GM12878 (cell line): Measurements from ENCODE around the gene LRP1. TPM values are rescaled to one million over a fixed set of nuclear protein-coding genes. Genes with fewer than 3 reads are reported as not detected.

ENCODE experiments used
- ATAC-seq: fragments of 200-7000 bp; cut with Tn5 transposase; 3 replicates; pipeline ENCODE4 v1.9.1; 2020; ENCODE audit warnings: mild to moderate bottlenecking, moderate library complexity
- BruUV-seq: library from RNA; stranded (reverse); fragments of 400-500 nt; replicated peaks from 2 replicates; lab custom pipeline; 2021; lab: Mats Ljungman, UMichigan
- CTCF ChIA-PET: fragments of 300-600 bp; sonication (Branson Sonifier 250); formaldehyde crosslinking; extraction: SDS; loops from one replicate; lab custom pipeline; 2021; ENCODE audit warnings: inconsistent platforms; lab: Yijun Ruan, JAX
- POLR2A ChIA-PET: fragments of 350-600 bp; formaldehyde crosslinking; extraction: SDS; loops from one replicate; lab custom pipeline; 2021; ENCODE audit warnings: inconsistent platforms; lab: Charles Lee
- RAD21 ChIA-PET: fragments of 300-600 bp; sonication (Branson Sonifier 250); formaldehyde crosslinking; loops from one replicate; lab custom pipeline; 2023; ENCODE audit warnings: antibody characterized with exemption; ENCODE audit not compliant: unreplicated experiment; lab: Charles Lee
- SMC1A ChIA-PET: fragments of 300-600 bp; sonication (Branson Sonifier 250); formaldehyde crosslinking; loops from one replicate; lab custom pipeline; 2023; ENCODE audit not compliant: unreplicated experiment, uncharacterized antibody; lab: Charles Lee
- DNase-seq: peaks from one replicate; pipeline ENCODE4 v3.0.0-alpha.2; 2011; ENCODE audit warnings: low read depth, low spot score
- FAIRE-seq: peaks from 3 replicates; lab custom pipeline; 2011; peaks lifted over from hg19 to GRCh38; lab: Jason Lieb, UNC
- H2AFZ ChIP-seq: 2 replicates; pipeline ENCODE4 v1.6.0; 2011; ENCODE audit warnings: low read depth, low read length, control low read depth; ENCODE audit not compliant: control insufficient read depth
- H3K27ac ChIP-seq: 2 replicates; pipeline ENCODE4 v1.5.1; 2011; ENCODE audit warnings: control low read depth; ENCODE audit not compliant: control insufficient read depth, insufficient read depth
- H3K27me3 ChIP-seq, 2 experiments: replicated peaks in 1 of 2; 2 replicates each; pipeline versions ENCODE4 v1.6.0 to v1.6.1; 2011; ENCODE audit warnings: low read length in 1 of 2; ENCODE audit not compliant: control insufficient read depth in 2 of 2, insufficient read depth in 2 of 2
- H3K36me3 ChIP-seq, 2 experiments: 2 replicates each; pipeline ENCODE4 v1.5.1; 2011; ENCODE audit warnings: low read length in 1 of 2; ENCODE audit not compliant: control insufficient read depth in 2 of 2, insufficient read depth in 2 of 2
- H3K4me1 ChIP-seq: 2 replicates; pipeline ENCODE4 v1.6.1; 2011; ENCODE audit warnings: mild to moderate bottlenecking, low read length, moderate library complexity, mixed read lengths; ENCODE audit not compliant: control insufficient read depth, insufficient read depth
- H3K4me2 ChIP-seq: 2 replicates; pipeline ENCODE4 v1.6.0; 2011; ENCODE audit warnings: control low read depth; ENCODE audit not compliant: control insufficient read depth, insufficient read depth
- H3K4me3 ChIP-seq: fragments of 200-600 bp; sonication (generic); 2 replicates; pipeline ENCODE4 v1.5.1; 2016
- H3K79me2 ChIP-seq: 2 replicates; pipeline ENCODE4 v1.6.0; 2011; ENCODE audit warnings: low read length; ENCODE audit not compliant: control insufficient read depth, insufficient read depth
- H3K9ac ChIP-seq: 2 replicates; pipeline ENCODE4 v1.8.0; 2011; ENCODE audit warnings: low read length, control low read depth, mixed read lengths; ENCODE audit not compliant: control insufficient read depth, insufficient read depth
- H3K9me3 ChIP-seq: replicated peaks from 3 replicates; pipeline ENCODE4 v1.5.1; 2011; ENCODE audit warnings: mild to moderate bottlenecking, low read length; ENCODE audit not compliant: control insufficient read depth, insufficient read depth
- H4K20me1 ChIP-seq: 2 replicates; pipeline ENCODE4 v1.6.0; 2011; ENCODE audit not compliant: control insufficient read depth, insufficient read depth
- BCL11A ChIP-seq: IDR thresholded peaks from 2 replicates; pipeline ENCODE4 v1.6.1; 2011; ENCODE audit warnings: low read depth, low read length
- BHLHE40 ChIP-seq, 2 experiments: fragments of 450-650 bp in 1 of 2; IDR thresholded peaks; 2 replicates each; pipeline ENCODE4 v1.6.1; 2011 to 2017; ENCODE audit warnings: low read depth in 2 of 2, borderline replicate concordance in 1 of 2, improper control_type of control experiment in 1 of 2, low read length in 1 of 2, mild to moderate bottlenecking in 1 of 2
- CREM ChIP-seq: IDR thresholded peaks from 2 replicates; pipeline ENCODE4 v1.6.1; 2014; ENCODE audit warnings: antibody characterized with exemption, low read depth
- DPF2 ChIP-seq: fragments of 450-650 bp; IDR thresholded peaks from 2 replicates; pipeline ENCODE4 v1.6.1; 2017; ENCODE audit warnings: mild to moderate bottlenecking
- FOXK2 ChIP-seq: fragments of 450-650 bp; IDR thresholded peaks from 2 replicates; pipeline ENCODE4 v1.6.1; 2017; ENCODE audit warnings: mild to moderate bottlenecking, moderate library complexity
- HCFC1 ChIP-seq: fragments of 150-350 bp; IDR thresholded peaks from 2 replicates; pipeline ENCODE4 v1.6.1; 2014; ENCODE audit warnings: low read length
- HDAC2 ChIP-seq: fragments of 200-600 bp; sonication (generic); IDR thresholded peaks from 2 replicates; pipeline ENCODE4 v1.6.1; 2017
- IRF3 ChIP-seq: fragments of 450-650 bp; IDR thresholded peaks from 2 replicates; pipeline ENCODE4 v1.6.1; 2014; ENCODE audit warnings: mild to moderate bottlenecking
- PML ChIP-seq: IDR thresholded peaks from 2 replicates; pipeline ENCODE4 v1.6.1; 2012; ENCODE audit warnings: low read length, inconsistent platforms
- PRDM15 ChIP-seq: fragments of 450-650 bp; formaldehyde crosslinking; IDR thresholded peaks from 2 replicates; pipeline ENCODE4 v1.4.0; 2020; ENCODE audit warnings: mild to moderate bottlenecking, moderate library complexity
- RELA ChIP-seq: fragments of 450-650 bp; IDR thresholded peaks from 2 replicates; pipeline ENCODE4 v1.8.0; 2014; ENCODE audit warnings: borderline replicate concordance; ENCODE audit not compliant: partially characterized antibody
- RELB ChIP-seq: fragments of 450-650 bp; IDR thresholded peaks from 2 replicates; pipeline ENCODE4 v1.6.1; 2017; ENCODE audit warnings: low read depth, mild to moderate bottlenecking, moderate library complexity
- RUNX3 ChIP-seq: IDR thresholded peaks from 2 replicates; pipeline ENCODE4 v1.6.1; 2012; ENCODE audit warnings: low read length, inconsistent platforms
- SREBF1 ChIP-seq: IDR thresholded peaks from 2 replicates; pipeline ENCODE4 v1.6.1; 2012; ENCODE audit warnings: mild to moderate bottlenecking, low read length
- TCF12 ChIP-seq: IDR thresholded peaks from 2 replicates; pipeline ENCODE4 v1.6.1; 2011; ENCODE audit warnings: low read depth, mild to moderate bottlenecking, low read length
- WRNIP1 ChIP-seq: IDR thresholded peaks from 2 replicates; pipeline ENCODE4 v1.6.1; 2011; ENCODE audit warnings: low read depth, low read length, improper control_type of control experiment, borderline replicate concordance
- ZNF274 ChIP-seq: IDR thresholded peaks from one replicate; pipeline ENCODE4 v1.8.0; 2011; ENCODE audit not compliant: insufficient read length, insufficient read depth
- WGBS: methylation state at CpG from one replicate; pipeline ENCODE4 v1.1.6; 2016; ENCODE audit warnings: low lambda C conversion rate; ENCODE audit not compliant: insufficient replicate concordance, insufficient coverage; ENCODE audit errors: missing lambda C conversion rate; 5-methylcytosine and 5-hydroxymethylcytosine counted together
- in situ Hi-C: fragments of 300-500 bp; cut with MboI; formaldehyde crosslinking; loops from 9 replicates; pipeline ENCODE4 v1.14.3; 2018; ENCODE audit warnings: mixed read lengths
- intact Hi-C: fragments of 100-400 bp; cut with micrococcal nuclease; formaldehyde crosslinking; loops from one replicate; pipeline ENCODE4 v1.14.2; 2022; ENCODE audit not compliant: unreplicated experiment
- polyA plus RNA-seq, 11 experiments: library from polyadenylated mRNA; depleted of rRNA in 4 of 11; unstranded in 6 of 11; stranded (reverse) in 5 of 11; fragments of >200 nt; fragmentation: Nextera tagmentation in 4 of 11; fragmentation: Illumina TruSeq in 1 of 11; extraction: Ambion mirVana in 4 of 11; extraction: Trizol in 1 of 11; gene quantifications; 1 replicate in 1 of 11; 2 replicates in 10 of 11; pipeline versions ENCODE4 v1.2.1 to v1.2.3, GENCODE V29; 2011 to 2016; ENCODE audit warnings: inconsistent platforms in 2 of 11, missing spikeins in 2 of 11, low read depth in 1 of 11
- total RNA-seq, 4 experiments: library from RNA; depleted of rRNA in 3 of 4; stranded (reverse); fragments of >200 nt in 3 of 4; fragmentation: Illumina TruSeq in 1 of 4; extraction: Trizol in 1 of 4; gene quantifications; 2 replicates each; pipeline versions ENCODE4 v1.2.1 to v1.2.3, GENCODE V29; 2013 to 2021

The LRP1 gene
- total and polyA plus RNA-seq, 10 of the 15 experiments (the other 5 are each of a cell fraction or from before 2014, with no cell fraction given) = under 0.01 to 1.1 (median 0.20) TPM; not detected in 2

- Histone ChIP-seq H3K9me3 (no peaks in the 10 kb centered on the region), H3K27ac (no peak overlapping the region), H3K4me1 (peaks cover 17% of the 10 kb centered on the region; the same call in 1 of the 2 replicates), H3K4me3 (no peak overlapping the region), H3K27me3 (peaks cover 0 to 3% of the 10 kb centered on the region in 2 experiments; a peak in 3 of 4 replicates), H3K79me2 (no peaks in the 10 kb centered on the region), H3K4me2 (no peak overlapping the region), H3K9ac (no peak overlapping the region), H3K36me3 (no peaks in the 10 kb centered on the region), H2AFZ (no peak overlapping the region), H4K20me1 (no peaks in the 10 kb centered on the region; the same call in 1 of the 2 replicates)
- ChIA-PET POLR2A (interaction anchor here (0.7 to 0.9 kb wide), 2 partner anchors 208 to 214 kb away, joined by 3 to 6 read pairs; no protein-coding TSS in a partner anchor), SMC1A (interaction anchor here (1.5 to 2.2 kb wide), 2 partner anchors 17 to 33 kb away, joined by 6 to 9 read pairs; partner anchors contain the start of gene SHMT2), CTCF (interaction anchor here (1.3 to 4.0 kb wide), 2 partner anchors 16 to 33 kb away, joined by 3 to 30 read pairs; no protein-coding TSS in a partner anchor), RAD21 (interaction anchor here (0.7 to 14.4 kb wide), 3 partner anchors 31 to 206 kb away, joined by 3 to 85 read pairs (median 4); partner anchors contain the start of gene INHBE)
- no TSS peak for BruUV-seq
- in situ Hi-C loops = loop anchor here (5.0 kb wide), 1 partner anchor 35 kb away; no protein-coding TSS in a partner anchor
- no peak for ATAC-seq
- no peak for DNase-seq
- intact Hi-C loops = no loop called here
- TF ChIP-seq RUNX3 (no peak), BHLHE40 (IDR thresholded peaks at IDR 0.05; ENCODE audit: borderline replicate concordance in 1 of 2, low read depth in 2 of 2, low read length in 1 of 2) (no peak), ZNF274 (no peak), IRF3 (no peak), PRDM15 (no peak), RELB (no peak), FOXK2 (no peak), TCF12 (no peak), RELA (no peak), HDAC2 (no peak), BCL11A (no peak), CREM (no peak), PML (no peak), WRNIP1 (no peak), HCFC1 (no peak), SREBF1 (no peak), DPF2 (no peak)
- FAIRE-seq = no peak
- WGBS = 90% methylated on average over 1 of the region's 1 CpG
Measured at GRCh38 chr12:57247041-57247440, 118.8 kb downstream of the LRP1 start.
